Fibroblast of pulmonary artery (primary cell): ENCODE measurements around the gene ULK2.
A peak's percentile ranks its signal among the peaks of the same experiment; 100 is the strongest.

Experiments used
- DNase-seq: peaks from one replicate; pipeline ENCODE4 v3.0.0-alpha.2; 2010; ENCODE audit warnings: low read depth
- H3K4me3 ChIP-seq: replicated peaks from 2 replicates; pipeline ENCODE4 v1.5.1; 2011; ENCODE audit warnings: low read depth, mild to moderate bottlenecking, control low read depth, low read length, moderate library complexity
- CTCF ChIP-seq: IDR thresholded peaks from 2 replicates; pipeline ENCODE4 v1.5.1; 2011; ENCODE audit warnings: mild to moderate bottlenecking, control low read depth, low read length, inconsistent platforms; ENCODE audit errors: missing control alignments

Gene ULK2

GRCh38 chr17:19781488-19782458 lies 86.0 kb downstream of the ULK2 start:
- no peak for TF ChIP-seq CTCF

GRCh38 chr17:19780846-19781245 lies 86.9 kb downstream of the ULK2 start:
- H3K4me3 ChIP-seq = no peak overlapping the region
- DNase-seq = no peak
- TF ChIP-seq CTCF = no peak

More at GRCh38 chr17:19781488-19782458, 86.0 kb downstream of the ULK2 start:
- no peak overlapping the region for H3K4me3 ChIP-seq
- no peak for DNase-seq

GRCh38 chr17:19773534-19773933 lies 94.2 kb downstream of the ULK2 start:
- no peak for TF ChIP-seq CTCF
- no peak for DNase-seq
- H3K4me3 ChIP-seq = no peak overlapping the region

- DNase-seq = no peak
- H3K4me3 ChIP-seq = no peak overlapping the region
- no peak for TF ChIP-seq CTCF
Measured at GRCh38 chr17:19771971-19772630, 95.6 kb downstream of the ULK2 start.

GRCh38 chr17:19770985-19771735 lies 96.6 kb downstream of the ULK2 start:
- no peak for TF ChIP-seq CTCF
- no peak for DNase-seq
- no peak overlapping the region for H3K4me3 ChIP-seq

- no peak overlapping the region for H3K4me3 ChIP-seq
- no peak for TF ChIP-seq CTCF
- peak; percentile 49 for DNase-seq
Measured at GRCh38 chr17:19769946-19770652, 97.6 kb downstream of the ULK2 start.
